Measurements from ENCODE around the gene SIX1.

GRCh38 chr14:60632777-60633176 is 16.5 kb downstream of the SIX1 start:
- no peak for TF ChIP-seq POLR2A (IDR thresholded peaks at IDR 0.05; ENCODE audit: low read depth)
- no peak for TF ChIP-seq POLR2AphosphoS5 (IDR thresholded peaks at IDR 0.05)
- TF ChIP-seq CTCF (IDR thresholded peaks at IDR 0.05): no peak
- TF ChIP-seq EP300 (IDR thresholded peaks at IDR 0.05): no peak

Data from esophagus muscularis mucosa (tissue), 4 donors.